ENCODE data around the gene EVI2A.
"Not testable (repeated sequence)": the region's sequence is repeated elsewhere in the genome, so short reads cannot be mapped to it uniquely, and the experiment has no call there.

EVI2A gene, protein sequence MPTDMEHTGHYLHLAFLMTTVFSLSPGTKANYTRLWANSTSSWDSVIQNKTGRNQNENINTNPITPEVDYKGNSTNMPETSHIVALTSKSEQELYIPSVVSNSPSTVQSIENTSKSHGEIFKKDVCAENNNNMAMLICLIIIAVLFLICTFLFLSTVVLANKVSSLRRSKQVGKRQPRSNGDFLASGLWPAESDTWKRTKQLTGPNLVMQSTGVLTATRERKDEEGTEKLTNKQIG
- total RNA-seq, result 2.4 to 51.0 (median 21.9) reads per million in 17 experiments

- DNase-seq, result peak; percentile 84 to 96 (median 92)
Measured at GRCh38 chr17:31321481-31321880, at the start of gene EVI2A. Gene EVI2A, minus strand, starts transcription at chr17:31321622. Its CDS starts 2,609 bp downstream, at chr17:31319013.

DNA sequence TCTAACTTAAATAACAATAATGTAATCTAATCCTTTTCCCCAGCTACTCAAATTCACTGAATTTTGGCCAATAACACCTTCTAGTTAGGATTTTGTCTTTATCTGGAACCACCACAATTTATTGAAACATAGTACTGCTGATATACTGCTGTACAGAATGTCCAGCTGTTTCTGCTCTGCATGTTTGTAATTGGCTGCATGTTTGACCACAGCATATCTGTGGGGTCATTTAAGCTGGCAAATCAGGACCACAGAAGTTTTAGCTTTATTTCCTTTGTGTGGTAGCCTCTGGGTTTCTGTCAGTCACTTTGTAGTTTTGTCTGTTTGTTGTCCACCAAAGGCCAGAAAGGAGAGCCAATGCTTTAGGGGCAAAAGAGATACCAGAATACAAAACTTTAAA is 47.8 kb upstream of the EVI2A start:
- no peak for DNase-seq

- DNase-seq, result no peak
Measured at GRCh38 chr17:31366088-31366487, 44.7 kb upstream of the EVI2A start.

- no peak for DNase-seq
Measured at GRCh38 chr17:31364012-31364411, 42.6 kb upstream of the EVI2A start.

DNA sequence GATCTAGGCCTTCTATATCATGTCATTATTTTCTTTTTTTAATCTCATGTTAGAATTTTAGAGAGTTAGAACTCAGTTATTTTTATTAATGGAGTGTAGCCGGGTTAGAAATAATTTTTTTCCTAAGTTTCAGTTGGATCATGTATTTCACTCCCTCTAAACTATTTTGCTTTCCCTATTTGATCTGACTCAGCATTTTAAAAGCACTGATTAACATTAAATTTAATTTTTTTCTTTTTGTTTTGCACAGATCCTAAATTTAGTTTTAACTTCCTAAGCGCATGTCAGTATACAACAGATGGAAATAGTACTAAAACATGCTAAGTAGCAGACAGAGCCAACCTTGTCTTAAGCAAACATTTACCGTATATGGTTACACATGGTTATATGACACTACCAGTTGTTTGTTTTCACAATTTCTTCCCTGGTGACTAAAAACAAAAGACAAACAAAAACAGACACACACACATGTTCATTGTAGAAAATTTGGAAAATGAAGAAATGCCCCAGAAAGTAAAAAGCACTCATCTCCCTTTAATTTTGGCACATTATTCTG is 36.5 kb upstream of the EVI2A start:
- no peak for DNase-seq

GRCh38 chr17:31357091-31357490 is 35.7 kb upstream of the EVI2A start:
- no peak for DNase-seq

DNA sequence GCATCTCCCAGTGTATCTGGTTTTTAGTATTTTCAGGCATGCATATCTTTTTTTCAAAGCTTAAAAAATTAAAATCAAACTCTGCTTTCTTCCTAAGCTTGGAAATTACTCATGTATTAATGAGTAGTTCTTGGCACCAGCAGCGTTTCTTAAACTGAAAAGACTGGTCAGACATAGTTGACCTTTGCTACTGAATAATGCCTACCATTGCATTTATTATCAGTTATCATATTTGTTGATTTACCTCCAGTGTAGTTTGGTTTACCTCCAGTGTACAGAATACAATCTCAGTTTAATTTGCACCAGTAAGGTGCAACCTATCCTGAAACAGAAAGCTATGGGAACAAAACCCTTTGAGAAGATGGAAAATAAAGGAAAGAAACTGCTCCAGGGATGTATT is 34.5 kb upstream of the EVI2A start:
- no peak for DNase-seq

GRCh38 chr17:31349454-31349853 is 28.0 kb upstream of the EVI2A start:
- no peak for DNase-seq

- not testable (repeated sequence) for DNase-seq
Measured at GRCh38 chr17:31345191-31345747, 23.8 kb upstream of the EVI2A start.

DNA sequence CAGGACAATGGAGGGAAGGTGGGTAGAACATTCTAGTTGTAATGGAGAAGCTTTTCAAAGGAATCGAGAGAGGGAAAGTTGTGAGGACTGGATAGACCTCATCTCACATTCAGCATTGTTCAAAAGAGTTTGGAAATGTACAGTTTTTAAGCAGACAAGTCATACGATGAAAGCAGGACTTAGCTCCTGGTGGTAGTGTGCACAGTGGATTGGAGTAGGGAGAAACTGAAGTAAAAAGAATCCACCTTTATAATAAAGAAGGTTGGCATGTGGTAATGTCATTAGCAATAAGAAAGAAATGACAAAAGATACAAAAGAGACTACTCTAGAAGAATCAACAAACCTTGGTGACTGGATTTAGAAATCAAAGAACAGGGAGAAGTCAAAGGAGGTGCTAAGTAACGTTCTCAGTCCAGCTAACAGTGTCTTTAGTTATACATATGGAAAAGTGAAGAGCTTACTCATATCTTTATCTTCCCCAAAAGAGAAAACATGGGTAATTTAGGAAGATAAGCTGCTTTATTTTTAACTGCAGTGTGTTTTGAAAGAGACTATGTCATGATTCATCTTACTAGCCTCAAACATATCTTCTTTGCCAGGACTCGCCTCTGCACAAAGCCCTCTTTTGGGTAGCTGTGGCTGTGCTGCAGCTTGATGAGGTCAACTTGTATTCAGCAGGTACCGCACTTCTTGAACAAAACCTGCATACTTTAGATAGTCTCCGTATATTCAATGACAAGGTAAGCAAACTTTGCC is 18.7 kb upstream of the EVI2A start:
- peak; percentile 13 to 54 (median 36) for DNase-seq

DNA sequence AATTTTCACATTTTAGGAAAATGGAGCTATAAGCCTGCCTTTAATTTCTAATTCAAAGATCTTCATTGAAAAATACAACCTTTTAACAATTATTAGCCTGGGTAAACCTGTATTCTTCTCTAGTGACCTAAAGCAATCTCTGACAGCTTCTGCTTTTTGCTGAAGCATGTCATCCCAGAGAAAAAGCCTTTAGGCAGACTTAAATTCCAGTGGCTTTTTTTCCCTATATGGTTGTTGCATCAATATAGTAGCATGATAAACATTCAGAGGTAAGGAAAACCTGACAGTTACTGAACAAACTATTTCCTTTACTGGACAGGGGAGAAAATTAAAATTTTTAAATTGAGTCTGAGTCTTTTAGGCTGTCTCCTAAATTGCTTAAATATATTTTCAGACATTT is 7.8 kb upstream of the EVI2A start:
- DNase-seq, result no peak

GRCh38 chr17:31328160-31328535 is 6.7 kb upstream of the EVI2A start:
- DNase-seq, result no peak

- no peak for DNase-seq
Measured at GRCh38 chr17:31327534-31328159, 6.2 kb upstream of the EVI2A start.

DNA sequence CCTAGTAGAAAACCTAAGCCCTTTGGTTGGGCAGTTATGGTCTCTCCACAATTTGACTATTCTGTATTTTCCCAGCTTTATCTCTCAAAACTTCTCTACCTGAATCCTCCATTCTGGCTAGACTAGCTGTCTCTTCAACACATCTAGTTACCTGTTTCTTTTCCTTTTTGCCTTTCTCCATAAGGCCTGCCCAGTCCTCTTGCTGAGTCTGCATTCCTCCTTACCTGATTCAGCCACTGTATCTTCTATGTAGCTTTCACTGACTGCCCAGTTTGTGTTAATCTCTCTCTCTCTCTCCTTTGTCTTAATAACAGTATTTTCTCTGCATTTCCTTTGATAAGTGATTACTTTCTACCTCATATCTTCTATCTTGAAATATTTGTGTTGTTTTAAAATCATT is 2.1 kb upstream of the EVI2A start:
- no peak for DNase-seq

GRCh38 chr17:31321966-31322365 is 544 bp upstream of the EVI2A start:
- DNase-seq, result no peak

DNA sequence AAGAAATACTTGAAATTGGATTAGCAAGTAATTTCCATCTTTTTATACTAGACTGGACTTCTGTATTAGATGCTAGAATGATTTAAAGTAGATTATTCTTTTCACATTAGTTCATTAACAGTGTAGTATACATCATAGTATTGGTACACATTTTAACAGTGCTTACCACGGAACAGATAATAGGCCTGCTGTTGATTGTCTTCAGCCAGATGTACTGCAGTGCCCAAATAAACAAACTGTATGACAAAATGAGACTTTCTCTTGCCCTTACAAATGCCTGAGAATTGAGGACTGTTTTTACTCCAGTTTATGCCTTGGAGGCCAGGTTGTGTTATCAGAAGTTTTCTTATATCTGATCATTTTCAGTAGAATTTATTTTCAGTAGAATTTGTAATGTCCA is 631 bp downstream of the EVI2A start:
- peak in 1 of 4 experiments; percentile 29 for DNase-seq

GRCh38 chr17:31320241-31320640 is 1.2 kb downstream of the EVI2A start:
- no peak for DNase-seq

DNA sequence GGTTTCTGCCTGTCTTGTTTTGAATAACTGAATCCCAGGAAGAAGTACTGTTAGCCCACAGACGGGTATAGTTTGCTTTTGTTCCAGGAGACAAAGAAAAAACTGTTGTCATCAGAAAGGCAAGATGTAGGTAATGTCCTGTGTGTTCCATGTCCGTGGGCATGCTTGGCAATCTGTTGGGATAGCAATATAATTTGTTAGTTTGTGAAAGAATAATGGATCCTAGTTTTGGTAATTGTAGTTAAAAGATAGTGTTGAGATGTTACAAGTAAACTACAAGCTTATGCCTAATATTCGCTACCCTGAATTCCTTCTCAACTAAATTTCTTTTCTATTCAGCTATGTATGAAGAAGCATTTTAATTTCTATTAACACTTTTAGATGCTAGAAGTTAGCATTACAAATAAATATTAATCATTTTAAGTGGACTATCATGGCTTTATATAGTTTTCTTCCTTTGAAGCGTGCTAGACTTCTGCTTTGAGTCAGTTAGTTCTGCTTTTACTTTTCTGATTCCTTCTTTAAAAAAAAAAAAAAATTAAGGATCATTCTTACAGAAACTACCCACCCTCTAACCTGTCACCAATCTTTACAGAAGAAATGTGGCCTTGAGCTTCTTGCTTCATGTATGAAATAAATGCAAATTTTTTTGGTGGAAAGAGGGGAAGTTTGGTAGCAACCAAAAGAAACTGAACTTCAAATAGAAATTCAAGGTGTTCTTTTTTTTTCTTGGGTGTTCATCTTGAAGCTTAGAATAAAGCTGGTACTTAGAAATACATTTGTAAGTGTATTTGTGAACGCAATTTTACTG is 2.4 kb downstream of the EVI2A start:
- DNase-seq, result peak; percentile 31 to 74 (median 50)

DNA sequence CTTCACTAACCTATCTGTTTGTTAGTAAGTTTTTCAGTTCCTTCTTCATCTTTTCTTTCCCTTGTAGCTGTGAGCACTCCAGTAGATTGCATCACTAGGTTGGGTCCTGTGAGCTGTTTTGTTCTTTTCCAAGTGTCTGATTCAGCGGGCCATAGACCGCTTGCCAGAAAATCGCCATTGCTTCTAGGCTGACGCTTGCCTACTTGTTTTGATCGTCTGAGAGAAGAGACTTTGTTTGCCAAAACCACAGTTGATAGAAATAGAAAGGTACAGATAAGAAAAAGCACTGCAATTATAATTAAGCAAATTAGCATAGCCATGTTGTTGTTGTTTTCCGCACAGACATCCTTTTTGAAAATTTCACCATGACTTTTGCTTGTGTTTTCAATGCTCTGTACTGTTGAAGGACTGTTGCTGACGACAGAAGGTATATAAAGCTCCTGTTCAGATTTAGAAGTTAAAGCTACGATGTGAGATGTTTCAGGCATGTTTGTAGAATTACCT is 3.1 kb downstream of the EVI2A start:
- peak; percentile 80 to 89 (median 85) for DNase-seq

- peak in 3 of 4 experiments; percentile 26 to 73 (median 53) for DNase-seq
Measured at GRCh38 chr17:31314782-31315100, 6.7 kb downstream of the EVI2A start.

DNA sequence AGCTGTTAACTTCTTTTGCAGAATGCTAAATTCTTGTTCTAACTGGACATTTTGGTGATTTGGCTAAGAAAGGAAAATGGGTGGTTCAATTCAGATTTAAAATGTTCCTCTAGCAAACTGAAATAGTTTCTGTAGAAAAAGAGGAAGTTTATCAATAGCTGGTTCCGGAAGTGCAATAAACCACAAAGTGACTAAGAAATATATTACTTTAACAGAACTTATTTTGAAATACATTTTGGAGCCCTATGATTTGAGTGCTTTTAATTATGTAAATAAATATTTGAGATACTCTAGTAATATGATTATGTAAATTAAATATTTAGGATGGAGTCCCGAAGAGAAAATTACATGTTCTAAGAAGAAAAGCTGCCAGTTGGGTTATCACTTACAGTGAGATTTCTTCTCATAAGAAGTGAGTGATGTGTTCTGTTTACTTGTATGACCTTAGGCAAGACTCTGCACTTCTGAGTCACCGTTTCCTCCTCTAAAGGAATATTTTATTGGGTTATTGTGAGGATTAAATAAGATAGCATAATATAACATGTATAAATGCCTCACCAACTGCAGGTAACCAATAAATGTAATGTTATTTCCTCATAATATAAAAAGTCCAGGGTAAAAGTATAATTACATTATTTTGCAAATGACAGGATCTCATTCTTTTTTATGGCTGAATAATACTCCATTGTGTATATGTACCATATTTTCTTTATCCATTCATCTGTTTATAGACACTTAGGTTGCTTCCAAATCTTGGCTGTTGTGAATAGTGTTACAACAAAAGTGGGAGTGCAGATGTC is 7.2 kb downstream of the EVI2A start, which contains the start of gene EVI2B:
EVI2B (minus strand) TSS at position 73 of the 800 bp plus-strand sequence. CDS start 8,445 bp downstream, outside the sequence.
- peak; percentile 67 to 91 (median 84) for DNase-seq
